A673 (cell line): ENCODE data around the gene CD164. TPM values are rescaled to one million over a fixed set of nuclear protein-coding genes. Genes with fewer than 3 reads are reported as not detected.

Experiments used
- BruUV-seq: library from RNA; stranded (reverse); fragments of 400-500 nt; replicated peaks from 2 replicates; lab custom pipeline; 2021; lab: Mats Ljungman, UMichigan
- CTCF ChIA-PET: fragments of 300-600 bp; sonication (Branson Sonifier 250); formaldehyde crosslinking; loops from one replicate; lab custom pipeline; 2022; ENCODE audit warnings: antibody characterized with exemption; lab: Charles Lee
- POLR2A ChIA-PET: fragments of 300-600 bp; sonication (Branson Sonifier 250); formaldehyde crosslinking; loops from one replicate; lab custom pipeline; 2022; ENCODE audit warnings: antibody characterized with exemption; ENCODE audit not compliant: low non-redundant PET; lab: Charles Lee
- DNase-seq: peaks from one replicate; pipeline ENCODE4 v3.0.0-alpha.2; 2015; ENCODE audit warnings: low spot score
- H3K27ac ChIP-seq: fragments of 200-600 bp; sonication (generic); 2 replicates; pipeline ENCODE4 v1.5.1; 2016; ENCODE audit warnings: mixed run types, low read depth, mild to moderate bottlenecking, mixed read lengths, antibody characterized with exemption, low read length; ENCODE audit not compliant: poor library complexity, severe bottlenecking
- H3K27me3 ChIP-seq: fragments of 200-600 bp; sonication (generic); replicated peaks from 2 replicates; pipeline ENCODE4 v1.6.1; 2017; ENCODE audit warnings: mixed run types, low read depth, mild to moderate bottlenecking, mixed read lengths, antibody characterized with exemption, low read length; ENCODE audit not compliant: insufficient read depth, poor library complexity
- H3K36me3 ChIP-seq: fragments of 200-600 bp; sonication (generic); 2 replicates; pipeline ENCODE4 v1.6.1; 2016; ENCODE audit warnings: mixed run types, mild to moderate bottlenecking, mixed read lengths, antibody characterized with exemption, low read length; ENCODE audit not compliant: insufficient read depth, poor library complexity, severe bottlenecking
- H3K4me1 ChIP-seq: fragments of 200-600 bp; sonication (generic); 2 replicates; pipeline ENCODE4 v1.6.1; 2017; ENCODE audit warnings: mixed run types, mild to moderate bottlenecking, mixed read lengths, antibody characterized with exemption, low read length; ENCODE audit not compliant: insufficient read depth, poor library complexity, severe bottlenecking
- H3K4me3 ChIP-seq: fragments of 200-600 bp; sonication (generic); 2 replicates; pipeline ENCODE4 v1.5.1; 2016; ENCODE audit warnings: low read depth, mixed run types, mild to moderate bottlenecking, mixed read lengths, low read length; ENCODE audit not compliant: poor library complexity, severe bottlenecking
- H3K9me3 ChIP-seq: fragments of 200-600 bp; sonication (generic); 2 replicates; pipeline ENCODE4 v1.6.1; 2016; ENCODE audit warnings: mixed run types, low read depth, mild to moderate bottlenecking, mixed read lengths, antibody characterized with exemption, low read length; ENCODE audit not compliant: poor library complexity, severe bottlenecking
- CTCF ChIP-seq: fragments of 300-800, 200-600 bp; sonication (generic); conservative IDR thresholded peaks from 2 replicates; pipeline ENCODE4 v1.5.1; 2017; ENCODE audit warnings: low read depth, mild to moderate bottlenecking, antibody characterized with exemption, low read length, moderate library complexity, mixed read lengths
- EZH2 ChIP-seq: fragments of 200-600 bp; sonication (generic); IDR thresholded peaks from 2 replicates; pipeline ENCODE4 v1.6.1; 2017; ENCODE audit warnings: borderline replicate concordance, low read depth, mild to moderate bottlenecking, mixed read lengths, antibody characterized with exemption, low read length; ENCODE audit not compliant: poor library complexity, severe bottlenecking
- intact Hi-C: fragments of 100-400 bp; cut with micrococcal nuclease; formaldehyde crosslinking; loops from one replicate; pipeline ENCODE4 v1.10.0; 2022; ENCODE audit not compliant: unreplicated experiment
- total RNA-seq: library from RNA; stranded (reverse); gene quantifications from 2 replicates; pipeline ENCODE4 v1.2.3, GENCODE V29; 2021

CD164 gene
- total RNA-seq, 1 experiment from 2014 or later, result 176 TPM

DNA sequence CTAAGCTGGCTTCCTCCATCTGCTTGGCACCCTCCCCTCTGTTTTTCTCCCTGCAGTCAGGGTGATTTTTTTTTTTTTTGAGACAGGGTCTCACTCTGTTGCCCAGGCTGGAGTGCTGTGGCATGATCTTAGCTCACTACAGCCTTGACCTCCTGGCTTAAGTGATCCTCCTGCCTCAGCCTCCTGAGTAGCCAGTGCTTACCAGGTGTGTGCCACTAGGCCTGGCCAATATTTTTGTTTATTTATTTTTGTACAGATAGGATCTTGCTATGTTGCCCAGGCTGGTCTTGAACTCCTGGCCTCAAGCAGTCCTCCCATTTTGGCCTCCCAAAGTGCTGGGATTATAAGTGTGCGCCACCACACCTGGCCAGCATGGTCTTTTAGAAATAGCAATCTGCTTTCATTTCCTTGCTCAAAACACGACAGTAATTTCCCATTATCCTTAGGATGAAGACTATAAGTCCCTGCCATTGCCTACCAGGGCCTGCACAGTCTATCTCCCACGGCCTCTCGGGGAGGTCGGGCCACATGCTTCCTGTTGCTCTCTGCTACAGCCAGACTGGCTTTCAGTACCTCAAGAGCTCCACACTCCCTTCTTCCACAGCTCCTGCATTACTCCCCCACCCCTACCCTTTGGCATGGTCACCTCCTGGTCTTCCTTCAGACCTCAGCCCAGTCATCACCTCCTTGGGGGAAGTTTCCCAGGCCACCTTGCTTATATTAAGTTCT lies 11.1 kb upstream of the CD164 start:
- ChIA-PET CTCF (no interaction called here), POLR2A (no interaction called here)
- Histone ChIP-seq H3K27ac (no peak overlapping the region), H3K4me3 (no peak overlapping the region), H3K27me3 (no peaks in the 10 kb centered on the region), H3K4me1 (no peaks in the 10 kb centered on the region), H3K36me3 (no peaks in the 10 kb centered on the region), H3K9me3 (no peaks in the 10 kb centered on the region)
- intact Hi-C loops, result no loop called here
- BruUV-seq, result no TSS peak
- no peak for DNase-seq
- no peak for TF ChIP-seq CTCF
- no peak for TF ChIP-seq EZH2

GRCh38 chr6:109389650-109390274 lies 7.5 kb upstream of the CD164 start:
- no TSS peak for BruUV-seq
- CTCF ChIA-PET, result no interaction called here
- no peak for DNase-seq
- H3K27me3 ChIP-seq, result no peaks in the 10 kb centered on the region
- H3K9me3 ChIP-seq, result no peaks in the 10 kb centered on the region
- no peak for TF ChIP-seq EZH2
- no peak for TF ChIP-seq CTCF
- intact Hi-C loops, result loop anchor here (10.0 kb wide), 1 partner anchor 845 kb away; no protein-coding TSS in a partner anchor
- no peaks in the 10 kb centered on the region for H3K4me1 ChIP-seq
- POLR2A ChIA-PET, result no interaction called here
- no peaks in the 10 kb centered on the region for H3K36me3 ChIP-seq
- no peak overlapping the region for H3K4me3 ChIP-seq
- no peak overlapping the region for H3K27ac ChIP-seq

- Histone ChIP-seq H3K27ac (no peak overlapping the region), H3K27me3 (no peaks in the 10 kb centered on the region), H3K4me1 (peaks cover 5% of the 10 kb centered on the region), H3K9me3 (no peaks in the 10 kb centered on the region), H3K4me3 (no peak overlapping the region), H3K36me3 (no peaks in the 10 kb centered on the region)
- no peak for TF ChIP-seq CTCF
- TF ChIP-seq EZH2, result no peak
- no TSS peak for BruUV-seq
- ChIA-PET CTCF (no interaction called here), POLR2A (no interaction called here)
- intact Hi-C loops, result loop anchor here (10.0 kb wide), 1 partner anchor 843 kb away; no protein-coding TSS in a partner anchor
- DNase-seq, result no peak
These were observed 6.0 kb upstream of the CD164 start for GRCh38 chr6:109388265-109388664.
